GM12874 (cell line): ENCODE results near the gene RNF181.

Experiments
- CTCF ChIP-seq: IDR thresholded peaks from 2 replicates; pipeline ENCODE4 v1.5.1; 2011; ENCODE audit warnings: low read depth, mild to moderate bottlenecking, control low read depth, low read length, moderate library complexity; ENCODE audit not compliant: insufficient read depth

RNF181 gene

GRCh38 chr2:85561280-85562212, 34.0 kb upstream of the RNF181 start, which contains the start of gene GGCX:
Gene GGCX (minus strand): TSS chr2:85561493. CDS start chr2:85561428, 65 bp downstream.
- TF ChIP-seq CTCF: no peak

- TF ChIP-seq CTCF: no peak
Observed at GRCh38 chr2:85564144-85564563, 31.4 kb upstream of the RNF181 start.

- no peak for TF ChIP-seq CTCF
Observed at GRCh38 chr2:85566265-85566664, 29.3 kb upstream of the RNF181 start.

- TF ChIP-seq CTCF: no peak
Observed at GRCh38 chr2:85575739-85576138, 19.8 kb upstream of the RNF181 start.

GRCh38 chr2:85577063-85577385, 18.5 kb upstream of the RNF181 start:
- no peak for TF ChIP-seq CTCF

- no peak for TF ChIP-seq CTCF
Observed at GRCh38 chr2:85577386-85578242, 17.9 kb upstream of the RNF181 start, which contains the start of gene VAMP8. Gene VAMP8 (plus strand): TSS chr2:85577586. CDS start chr2:85577647, 61 bp downstream.

- no peak for TF ChIP-seq CTCF
Observed at GRCh38 chr2:85578243-85579180, 17.0 kb upstream of the RNF181 start.
